AG09319 (cell line): ENCODE data around the gene LRRC8B.
"Not testable (repeated sequence)": the region's sequence is repeated elsewhere in the genome, so short reads cannot be mapped to it uniquely, and the experiment has no call there.

ENCODE experiments used
- DNase-seq: peaks from one replicate; pipeline ENCODE4 v3.0.0-alpha.2; 2010; ENCODE audit warnings: low read depth; ENCODE audit errors: extremely low read depth
- TF ChIP-seq, protein P1 (sequence below): IDR thresholded peaks from 2 replicates; pipeline ENCODE4 v1.5.1; 2011; ENCODE audit warnings: low read depth, mild to moderate bottlenecking, inconsistent platforms, low read length, moderate library complexity

LRRC8B gene

DNA sequence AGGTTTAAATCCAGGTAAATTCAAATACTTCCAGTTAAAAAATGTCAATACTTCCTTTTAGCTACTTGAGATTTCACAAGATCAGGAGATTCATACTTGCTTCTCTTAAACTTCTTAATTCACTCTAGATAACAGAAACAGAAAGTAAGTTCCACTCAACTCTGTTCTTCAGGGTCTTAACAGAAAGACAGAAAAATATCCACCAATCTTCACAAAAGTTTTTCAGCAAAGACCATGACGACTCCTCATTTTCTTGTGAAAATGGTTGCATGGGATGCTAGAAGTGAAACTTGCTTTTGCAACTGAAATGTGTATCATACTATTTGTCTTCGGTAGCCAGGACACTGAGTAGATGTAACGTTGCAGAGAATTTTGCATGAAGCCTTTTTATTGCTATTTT, 96.0 kb downstream of the LRRC8B start:
- no peak for DNase-seq
- TF ChIP-seq, protein P1, sequence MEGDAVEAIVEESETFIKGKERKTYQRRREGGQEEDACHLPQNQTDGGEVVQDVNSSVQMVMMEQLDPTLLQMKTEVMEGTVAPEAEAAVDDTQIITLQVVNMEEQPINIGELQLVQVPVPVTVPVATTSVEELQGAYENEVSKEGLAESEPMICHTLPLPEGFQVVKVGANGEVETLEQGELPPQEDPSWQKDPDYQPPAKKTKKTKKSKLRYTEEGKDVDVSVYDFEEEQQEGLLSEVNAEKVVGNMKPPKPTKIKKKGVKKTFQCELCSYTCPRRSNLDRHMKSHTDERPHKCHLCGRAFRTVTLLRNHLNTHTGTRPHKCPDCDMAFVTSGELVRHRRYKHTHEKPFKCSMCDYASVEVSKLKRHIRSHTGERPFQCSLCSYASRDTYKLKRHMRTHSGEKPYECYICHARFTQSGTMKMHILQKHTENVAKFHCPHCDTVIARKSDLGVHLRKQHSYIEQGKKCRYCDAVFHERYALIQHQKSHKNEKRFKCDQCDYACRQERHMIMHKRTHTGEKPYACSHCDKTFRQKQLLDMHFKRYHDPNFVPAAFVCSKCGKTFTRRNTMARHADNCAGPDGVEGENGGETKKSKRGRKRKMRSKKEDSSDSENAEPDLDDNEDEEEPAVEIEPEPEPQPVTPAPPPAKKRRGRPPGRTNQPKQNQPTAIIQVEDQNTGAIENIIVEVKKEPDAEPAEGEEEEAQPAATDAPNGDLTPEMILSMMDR, result no peak

DNA sequence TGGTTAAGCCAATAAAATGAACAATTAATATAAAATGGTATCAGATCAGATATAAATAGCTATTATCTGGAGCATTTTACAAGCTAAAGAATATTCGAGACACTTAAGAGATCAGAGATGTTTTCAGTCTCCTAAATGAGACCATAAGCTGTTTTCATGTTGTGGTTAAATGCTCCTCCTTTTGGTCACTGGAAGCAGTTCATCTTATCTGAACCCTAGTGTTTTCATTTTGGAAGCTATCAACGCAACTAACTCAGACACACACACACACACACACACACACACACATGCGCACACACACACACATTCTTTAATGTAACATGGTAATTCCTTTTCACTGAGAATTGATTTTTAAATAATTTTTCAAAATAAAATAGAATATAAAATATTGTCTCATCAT, 98.3 kb downstream of the LRRC8B start:
- TF ChIP-seq, protein P1, result peak; percentile 33
- no peak for DNase-seq

DNA sequence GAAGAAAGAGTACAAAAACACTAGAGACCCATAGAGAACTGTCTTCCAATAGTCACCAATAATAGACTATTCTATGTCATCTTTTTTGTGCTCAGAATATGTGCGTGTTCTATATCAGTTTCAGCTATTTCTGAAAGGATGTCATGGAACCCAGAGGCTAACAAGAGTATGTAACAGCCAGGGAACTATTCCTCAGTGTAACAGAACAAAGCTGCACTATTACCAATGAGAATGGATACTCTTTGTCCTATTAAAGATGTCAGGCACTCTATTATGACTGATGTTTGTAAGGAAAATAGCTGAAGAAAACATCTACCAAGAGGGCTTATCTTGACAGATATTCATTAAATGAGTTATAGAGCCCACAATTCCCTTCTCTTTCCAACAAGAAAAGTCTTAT, 99.7 kb downstream of the LRRC8B start:
- TF ChIP-seq, protein P1, result no peak

DNA sequence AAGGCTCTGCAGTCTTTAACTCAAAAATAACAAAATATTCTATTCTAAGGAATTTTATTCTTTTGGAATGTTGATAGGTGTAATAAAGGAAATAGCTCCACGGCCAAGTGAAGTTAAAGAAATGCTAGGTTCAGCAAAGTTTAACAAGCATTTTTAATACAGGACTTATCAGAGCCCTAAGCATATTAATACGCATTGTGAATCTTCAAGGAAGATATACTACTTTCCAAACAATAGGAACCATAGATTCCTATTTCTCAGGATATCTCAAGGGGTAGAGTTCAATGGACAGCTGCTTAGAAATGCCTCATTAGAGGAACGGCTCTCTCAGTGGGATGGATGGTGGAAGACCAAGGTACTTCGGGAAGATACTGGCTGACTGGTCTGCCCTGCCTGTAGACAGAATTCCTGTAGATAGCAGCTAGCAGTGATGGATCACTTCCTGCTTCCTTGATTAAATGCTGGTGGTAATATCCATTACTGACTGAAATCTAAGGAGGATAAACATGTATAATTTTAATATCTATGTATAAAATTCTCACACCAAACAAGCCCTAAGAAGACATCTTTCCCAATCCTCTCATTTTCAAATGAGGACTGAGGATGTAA, 100.2 kb downstream of the LRRC8B start:
- no peak for DNase-seq
- TF ChIP-seq, protein P1, result no peak

More for the DNA sequence above, 99.7 kb downstream of the LRRC8B start:
- DNase-seq, result no peak

DNA sequence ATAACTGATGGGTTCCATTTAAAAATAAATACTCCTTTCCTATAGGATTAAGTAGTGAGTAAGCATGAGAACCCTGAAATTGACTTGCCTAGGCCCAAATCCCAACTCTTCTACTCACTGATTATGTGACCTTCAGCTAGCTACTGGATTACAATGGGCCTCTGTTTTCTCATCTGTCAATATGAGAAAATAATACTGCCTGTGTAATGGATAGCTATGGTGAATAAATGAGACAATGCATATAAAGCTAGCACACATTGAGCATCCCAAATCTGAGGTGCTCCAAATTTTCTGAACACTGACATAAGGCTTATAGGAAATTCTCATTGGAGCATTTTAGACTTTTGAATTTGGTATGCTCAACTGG, 103.0 kb downstream of the LRRC8B start:
- no peak for DNase-seq
- TF ChIP-seq, protein P1, result no peak

DNA sequence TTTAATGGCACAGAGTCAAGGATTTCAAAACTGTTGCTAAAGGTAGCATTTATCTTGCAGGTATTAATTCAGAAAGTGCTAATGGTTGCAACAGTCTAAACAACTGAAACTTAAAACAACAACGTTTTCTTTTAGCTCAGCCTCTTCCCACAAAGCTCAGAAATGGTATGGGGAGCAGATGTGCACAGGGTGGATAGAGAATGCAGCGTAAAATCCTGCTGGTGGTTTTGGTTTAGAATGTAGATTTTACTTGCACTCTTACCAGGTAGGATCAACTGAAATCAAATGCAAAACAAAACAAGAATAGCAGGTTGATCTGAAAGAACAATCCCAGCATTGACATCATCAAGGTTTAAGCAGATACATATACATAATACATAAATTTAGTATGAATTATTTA, 104.5 kb downstream of the LRRC8B start:
- DNase-seq, result no peak
- TF ChIP-seq, protein P1, result no peak

DNA sequence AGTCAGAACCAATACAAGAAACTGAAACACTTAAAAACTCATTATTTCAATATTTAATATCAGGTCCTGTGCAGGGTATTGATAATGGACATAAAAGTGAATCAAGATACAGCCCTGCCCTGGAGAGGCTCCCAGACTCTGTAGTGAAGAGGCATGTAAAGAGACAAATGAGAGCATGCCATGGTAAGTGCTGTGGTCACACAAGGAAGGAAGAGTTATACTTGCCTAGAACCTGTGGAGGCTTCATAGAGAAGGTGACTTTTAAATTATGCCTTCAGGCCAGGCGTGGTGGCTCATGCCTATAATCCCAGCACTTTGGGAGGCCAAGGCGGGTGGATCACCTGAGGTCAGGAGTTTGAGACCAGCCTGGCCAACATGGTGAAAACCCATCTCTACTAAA, 105.0 kb downstream of the LRRC8B start:
- DNase-seq, result not testable (repeated sequence)

DNA sequence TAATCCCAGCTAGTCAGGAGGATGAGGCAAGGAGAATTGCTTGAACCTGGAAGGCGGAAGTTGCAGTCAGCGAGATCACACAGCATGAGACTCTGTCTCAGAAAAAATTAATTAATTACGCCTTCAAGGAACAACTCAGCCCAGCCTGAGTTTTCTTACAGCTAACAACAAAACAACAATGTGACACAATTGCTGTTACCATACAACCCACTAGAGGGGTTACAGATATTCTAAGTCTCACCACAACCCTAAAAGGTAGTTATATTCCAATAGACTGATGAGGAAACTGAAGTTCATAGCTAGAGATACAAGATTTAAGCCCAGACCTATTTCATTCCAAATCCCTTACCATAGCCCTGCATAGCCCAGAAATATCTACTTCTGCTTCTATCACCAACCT, 105.4 kb downstream of the LRRC8B start:
- DNase-seq, result no peak
- TF ChIP-seq, protein P1, result no peak
